K562 (cell line): ENCODE measurements around the gene RAPGEFL1. TPM values are rescaled to one million over a fixed set of nuclear protein-coding genes. Genes with fewer than 3 reads are reported as not detected.

Experiments
- CEBPB ChIP-seq: fragments of 450-650 bp; IDR thresholded peaks from 2 replicates; pipeline ENCODE4 v1.6.1; 2016; ENCODE audit warnings: missing genetic modification characterization, missing compliant biosample characterization
- FOXK2 ChIP-seq, 2 experiments: fragments of 450-650 bp; IDR thresholded peaks in 1 of 2; conservative IDR thresholded peaks in 1 of 2; 2 replicates each; pipeline ENCODE4 v1.6.1; 2016; ENCODE audit warnings: low read depth in 2 of 2, mild to moderate bottlenecking in 1 of 2
- FOXM1 ChIP-seq, 2 experiments: fragments of 450-650 bp in 1 of 2; sonication (generic) in 1 of 2; formaldehyde crosslinking in 1 of 2; IDR thresholded peaks; 2 replicates each; pipeline versions ENCODE4 v1.6.1 to v1.9.0; 2017 to 2022; ENCODE audit warnings: low read depth in 2 of 2, mild to moderate bottlenecking in 2 of 2, missing genetic modification reagents in 1 of 2, moderate library complexity in 1 of 2
- KDM4B ChIP-seq, 2 experiments: fragments of 450-650 bp in 1 of 2; sonication (generic) in 1 of 2; IDR thresholded peaks; 2 replicates each; pipeline ENCODE4 v1.6.1; 2016 to 2017; ENCODE audit warnings: borderline replicate concordance in 2 of 2, antibody characterized with exemption in 1 of 2, low read depth in 1 of 2, mild to moderate bottlenecking in 1 of 2
- L3MBTL2 ChIP-seq: fragments of 450-650 bp; IDR thresholded peaks from 2 replicates; pipeline ENCODE4 v1.6.1; 2016; ENCODE audit warnings: mild to moderate bottlenecking, moderate library complexity
- MTF1 ChIP-seq: fragments of 250-450 bp; sonication (Bioruptor Pico); IDR thresholded peaks from 2 replicates; pipeline ENCODE4 v1.9.0; 2021; ENCODE audit warnings: moderate library complexity, mild to moderate bottlenecking, inconsistent platforms, borderline replicate concordance
- MYBL2 ChIP-seq, 2 experiments: fragments of 450-650 bp in 1 of 2; sonication (generic) in 1 of 2; formaldehyde crosslinking in 1 of 2; IDR thresholded peaks; 2 replicates each; pipeline versions ENCODE4 v1.6.1 to v1.8.1; 2017 to 2022; ENCODE audit warnings: borderline replicate concordance in 1 of 2, inconsistent platforms in 1 of 2, low read depth in 1 of 2, mild to moderate bottlenecking in 1 of 2, missing genetic modification reagents in 1 of 2, moderate library complexity in 1 of 2
- NCOA1 ChIP-seq: fragments of 450-650 bp; IDR thresholded peaks from 2 replicates; pipeline ENCODE4 v1.6.1; 2016; ENCODE audit warnings: low read depth
- NCOA6 ChIP-seq: fragments of 450-650 bp; IDR thresholded peaks from 2 replicates; pipeline ENCODE4 v1.6.1; 2017; ENCODE audit warnings: mild to moderate bottlenecking
- NCOR1 ChIP-seq: fragments of 450-650 bp; IDR thresholded peaks from 2 replicates; pipeline ENCODE4 v1.6.1; 2016; ENCODE audit warnings: mild to moderate bottlenecking, moderate library complexity
- NFIC ChIP-seq: fragments of 450-650 bp; IDR thresholded peaks from 2 replicates; pipeline ENCODE4 v1.6.1; 2017; ENCODE audit warnings: mild to moderate bottlenecking, inconsistent platforms
- NR4A1 ChIP-seq, 2 experiments: fragments of 250-450 bp in 1 of 2; fragments of 450-650 bp in 1 of 2; sonication (Bioruptor Pico) in 1 of 2; IDR thresholded peaks; 2 replicates each; pipeline versions ENCODE4 v1.4.0 to v1.6.1; 2016 to 2020; ENCODE audit warnings: mild to moderate bottlenecking in 2 of 2, missing compliant biosample characterization in 1 of 2, missing genetic modification characterization in 1 of 2, moderate library complexity in 1 of 2
- NRF1 ChIP-seq, 2 experiments: fragments of 450-650 bp; IDR thresholded peaks in 1 of 2; conservative IDR thresholded peaks in 1 of 2; 2 replicates each; pipeline ENCODE4 v1.6.1; 2014; ENCODE audit warnings: mild to moderate bottlenecking in 2 of 2
- POLR2AphosphoS2 ChIP-seq: IDR thresholded peaks from 2 replicates; pipeline ENCODE4 v1.6.1; 2012; ENCODE audit warnings: low read length, improper control_type of control experiment
- POLR2AphosphoS5 ChIP-seq: IDR thresholded peaks from 2 replicates; pipeline ENCODE4 v1.6.1; 2011; ENCODE audit warnings: mild to moderate bottlenecking, low read depth, low read length, moderate library complexity; ENCODE audit not compliant: control insufficient read depth, insufficient read depth
- POLR2G ChIP-seq: fragments of 200-400 bp; formaldehyde crosslinking; IDR thresholded peaks from 2 replicates; pipeline ENCODE4 v1.6.1; 2017; ENCODE audit warnings: low read depth, mild to moderate bottlenecking, antibody characterized with exemption, low read length, moderate library complexity
- SOX6 ChIP-seq: fragments of 450-650 bp; IDR thresholded peaks from 2 replicates; pipeline ENCODE4 v1.6.1; 2014; ENCODE audit warnings: mild to moderate bottlenecking
- YY1 ChIP-seq, 3 experiments: IDR thresholded peaks; 2 replicates each; pipeline ENCODE4 v1.6.1; 2011; ENCODE audit warnings: low read length in 2 of 3, mild to moderate bottlenecking in 2 of 3, moderate library complexity in 2 of 3, borderline replicate concordance in 1 of 3, control low read depth in 1 of 3, low read depth in 1 of 3; ENCODE audit not compliant: insufficient read depth in 3 of 3, insufficient replicate concordance in 2 of 3, control insufficient read depth in 1 of 3, insufficient read length in 1 of 3; ENCODE audit errors: extremely low read depth in 1 of 3
- ZEB2 ChIP-seq: fragments of 450-650 bp; IDR thresholded peaks from 2 replicates; pipeline ENCODE4 v1.6.1; 2016
- polyA plus RNA-seq, 8 experiments: library from polyadenylated mRNA; depleted of rRNA in 4 of 8; stranded (reverse) in 5 of 8; unstranded in 3 of 8; fragments of >200 nt; fragmentation: Nextera tagmentation in 2 of 8; fragmentation: Illumina TruSeq in 1 of 8; extraction: Ambion mirVana in 2 of 8; extraction: Trizol in 1 of 8; gene quantifications; 2 replicates each; pipeline versions ENCODE4 v1.2.1 to v1.2.3, GENCODE V29; 2011 to 2014; ENCODE audit warnings: inconsistent platforms in 1 of 8, missing spikeins in 1 of 8
- total RNA-seq, 7 experiments: library from RNA; depleted of rRNA in 6 of 7; stranded (reverse); fragments of >200 nt in 6 of 7; fragmentation: Illumina TruSeq in 2 of 7; extraction: Trizol in 2 of 7; gene quantifications; 2 replicates each; pipeline versions ENCODE4 v1.2.1 to v1.2.3, GENCODE V29; 2011 to 2021; ENCODE audit warnings: low replicate concordance in 1 of 7
- TF ChIP-seq, protein P1 (sequence below): sonication (generic); formaldehyde crosslinking; IDR thresholded peaks from 2 replicates; pipeline ENCODE4 v1.8.1; 2023; ENCODE audit warnings: mild to moderate bottlenecking, missing genetic modification reagents
- TF ChIP-seq, protein P2 (sequence below): conservative IDR thresholded peaks from 2 replicates; pipeline ENCODE4 v1.6.1; 2011; ENCODE audit warnings: low read depth, mild to moderate bottlenecking, low read length; ENCODE audit not compliant: control insufficient read depth

The RAPGEFL1 gene
- total and polyA plus RNA-seq, 9 of the 15 experiments (the other 6 are each of a cell fraction or from before 2014, with no cell fraction given) = 0.18 to 4.1 (median 2.1) TPM

DNA sequence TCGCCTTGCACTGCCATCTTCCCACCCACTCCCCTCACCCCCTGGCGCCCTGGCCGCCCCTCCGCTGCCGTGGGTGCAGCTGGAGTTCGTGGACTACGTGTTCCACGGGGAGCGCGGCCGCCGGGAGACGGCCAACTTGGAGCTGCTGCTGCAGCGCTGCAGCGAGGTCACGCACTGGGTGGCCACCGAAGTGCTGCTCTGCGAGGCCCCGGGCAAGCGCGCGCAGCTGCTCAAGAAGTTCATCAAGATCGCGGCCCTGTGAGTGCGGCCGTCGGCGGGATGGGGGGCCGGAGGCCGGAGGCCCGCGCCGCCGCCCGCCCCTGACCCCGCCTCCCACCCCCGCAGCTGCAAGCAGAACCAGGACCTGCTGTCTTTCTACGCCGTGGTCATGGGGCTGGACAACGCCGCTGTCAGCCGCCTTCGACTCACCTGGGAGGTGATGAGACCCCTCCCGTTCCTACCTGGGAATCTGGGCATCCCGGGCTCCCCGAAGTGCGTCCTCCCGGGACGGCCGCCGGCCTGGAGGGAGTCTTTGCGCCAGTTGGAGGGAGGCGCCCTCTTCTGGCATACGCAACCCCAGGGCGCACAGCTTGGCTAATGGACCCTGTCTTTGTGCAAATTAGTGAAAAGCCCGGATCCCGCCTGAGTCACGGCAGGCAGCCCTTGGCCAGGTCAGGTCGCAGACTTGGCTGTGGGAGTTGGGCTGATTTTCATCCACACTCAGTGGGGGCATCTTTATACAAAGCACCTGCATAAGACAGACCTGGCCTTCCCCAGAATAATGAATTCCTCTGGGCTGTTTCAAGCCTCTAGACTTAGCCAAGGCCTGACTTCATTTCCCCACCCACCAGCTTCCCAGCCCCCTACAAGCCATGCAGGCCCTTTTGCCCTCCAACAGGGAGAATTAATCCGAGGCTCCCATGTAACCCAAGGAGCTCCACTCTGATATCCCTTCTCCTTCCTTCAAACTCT, 14.3 kb downstream of the RAPGEFL1 start (continued):
- no peak for TF ChIP-seq MYBL2 (IDR thresholded peaks at IDR 0.05; ENCODE audit: low read depth)
- TF ChIP-seq MYBL2 (CRISPR knock-in tag; IDR thresholded peaks at IDR 0.05; ENCODE audit: borderline replicate concordance) = no peak
- TF ChIP-seq NCOR1 = no peak
- TF ChIP-seq, protein P1, sequence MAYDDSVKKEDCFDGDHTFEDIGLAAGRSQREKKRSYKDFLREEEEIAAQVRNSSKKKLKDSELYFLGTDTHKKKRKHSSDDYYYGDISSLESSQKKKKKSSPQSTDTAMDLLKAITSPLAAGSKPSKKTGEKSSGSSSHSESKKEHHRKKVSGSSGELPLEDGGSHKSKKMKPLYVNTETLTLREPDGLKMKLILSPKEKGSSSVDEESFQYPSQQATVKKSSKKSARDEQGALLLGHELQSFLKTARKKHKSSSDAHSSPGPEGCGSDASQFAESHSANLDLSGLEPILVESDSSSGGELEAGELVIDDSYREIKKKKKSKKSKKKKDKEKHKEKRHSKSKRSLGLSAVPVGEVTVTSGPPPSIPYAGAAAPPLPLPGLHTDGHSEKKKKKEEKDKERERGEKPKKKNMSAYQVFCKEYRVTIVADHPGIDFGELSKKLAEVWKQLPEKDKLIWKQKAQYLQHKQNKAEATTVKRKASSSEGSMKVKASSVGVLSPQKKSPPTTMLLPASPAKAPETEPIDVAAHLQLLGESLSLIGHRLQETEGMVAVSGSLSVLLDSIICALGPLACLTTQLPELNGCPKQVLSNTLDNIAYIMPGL = 0 out of 2 replicates have a peak, but pooled peaks have one; percentile 49
- TF ChIP-seq L3MBTL2 = peak; percentile 51
- 0 out of 2 replicates have a peak, but pooled peaks have one; percentile 24 for TF ChIP-seq NCOA1
- 0 out of 4 replicates have a peak, but pooled peaks of 1 of the 2 experiments have one; percentile 26 for TF ChIP-seq KDM4B (IDR thresholded peaks at IDR 0.05; ENCODE audit: borderline replicate concordance in 2 of 2, low read depth in 1 of 2)
- peak; percentile 78 for TF ChIP-seq NCOA6
- TF ChIP-seq FOXM1 (IDR thresholded peaks at IDR 0.05; ENCODE audit: low read depth) = no peak
- no peak for TF ChIP-seq FOXM1 (CRISPR knock-in tag; IDR thresholded peaks at IDR 0.05; ENCODE audit: low read depth)
- TF ChIP-seq CEBPB (tag) = no peak
- TF ChIP-seq ZEB2 = peak; percentile 60; the same call in 1 of the 2 replicates
- 0 out of 2 replicates have a peak, but pooled peaks have one; percentile 35 for TF ChIP-seq SOX6
- peak; percentile 59 for TF ChIP-seq NFIC
- no peak for TF ChIP-seq MTF1
- TF ChIP-seq NR4A1 (CRISPR knock-in tag; IDR thresholded peaks at IDR 0.05) = no peak
- no peak for TF ChIP-seq NR4A1 (tag; IDR thresholded peaks at IDR 0.05)
- peak; percentile 55 for TF ChIP-seq POLR2G
- TF ChIP-seq YY1 (IDR thresholded peaks at IDR 0.05; ENCODE audit: borderline replicate concordance in 1 of 3, control insufficient read depth in 1 of 3, extremely low read depth in 1 of 3, insufficient read depth in 3 of 3, insufficient read length in 1 of 3, insufficient replicate concordance in 2 of 3, low read depth in 1 of 3, low read length in 2 of 3) = peak in 2 of 3 experiments; percentile 41 to 63
- no peak for TF ChIP-seq FOXK2 (conservative IDR thresholded peaks at IDR 0.05 in 1 of 2, IDR thresholded peaks at IDR 0.05 in 1 of 2; ENCODE audit: low read depth in 2 of 2)
- TF ChIP-seq NRF1 (conservative IDR thresholded peaks at IDR 0.05 in 1 of 2, IDR thresholded peaks at IDR 0.05 in 1 of 2) = peak; percentile 72 to 75
- no peak for TF ChIP-seq POLR2AphosphoS2
- TF ChIP-seq POLR2AphosphoS5 = no peak
- TF ChIP-seq, protein P2, sequence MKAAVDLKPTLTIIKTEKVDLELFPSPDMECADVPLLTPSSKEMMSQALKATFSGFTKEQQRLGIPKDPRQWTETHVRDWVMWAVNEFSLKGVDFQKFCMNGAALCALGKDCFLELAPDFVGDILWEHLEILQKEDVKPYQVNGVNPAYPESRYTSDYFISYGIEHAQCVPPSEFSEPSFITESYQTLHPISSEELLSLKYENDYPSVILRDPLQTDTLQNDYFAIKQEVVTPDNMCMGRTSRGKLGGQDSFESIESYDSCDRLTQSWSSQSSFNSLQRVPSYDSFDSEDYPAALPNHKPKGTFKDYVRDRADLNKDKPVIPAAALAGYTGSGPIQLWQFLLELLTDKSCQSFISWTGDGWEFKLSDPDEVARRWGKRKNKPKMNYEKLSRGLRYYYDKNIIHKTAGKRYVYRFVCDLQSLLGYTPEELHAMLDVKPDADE = 0 out of 2 replicates have a peak, but pooled peaks have one; percentile 13
